ENCODE results near the gene ERI2.

The ERI2 gene, protein sequence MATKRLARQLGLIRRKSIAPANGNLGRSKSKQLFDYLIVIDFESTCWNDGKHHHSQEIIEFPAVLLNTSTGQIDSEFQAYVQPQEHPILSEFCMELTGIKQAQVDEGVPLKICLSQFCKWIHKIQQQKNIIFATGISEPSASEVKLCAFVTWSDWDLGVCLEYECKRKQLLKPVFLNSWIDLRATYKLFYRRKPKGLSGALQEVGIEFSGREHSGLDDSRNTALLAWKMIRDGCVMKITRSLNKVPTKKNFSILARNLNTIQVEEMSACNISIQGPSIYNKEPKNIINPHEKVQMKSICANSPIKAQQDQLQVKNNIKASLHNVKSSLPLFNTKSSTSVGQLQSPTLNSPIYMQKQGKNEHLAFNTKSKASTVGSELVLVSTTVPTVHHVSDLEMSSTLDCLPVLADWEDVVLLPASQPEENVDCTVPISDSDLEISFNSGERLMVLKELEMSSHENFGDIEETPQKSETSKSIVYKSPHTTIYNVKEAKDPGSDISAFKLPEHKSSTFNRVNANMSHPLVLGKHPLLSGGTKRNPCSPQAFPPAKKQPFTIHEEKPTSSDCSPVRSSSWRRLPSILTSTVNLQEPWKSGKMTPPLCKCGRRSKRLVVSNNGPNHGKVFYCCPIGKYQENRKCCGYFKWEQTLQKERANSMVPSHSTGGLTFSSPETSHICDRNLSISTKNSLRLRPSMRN

DNA sequence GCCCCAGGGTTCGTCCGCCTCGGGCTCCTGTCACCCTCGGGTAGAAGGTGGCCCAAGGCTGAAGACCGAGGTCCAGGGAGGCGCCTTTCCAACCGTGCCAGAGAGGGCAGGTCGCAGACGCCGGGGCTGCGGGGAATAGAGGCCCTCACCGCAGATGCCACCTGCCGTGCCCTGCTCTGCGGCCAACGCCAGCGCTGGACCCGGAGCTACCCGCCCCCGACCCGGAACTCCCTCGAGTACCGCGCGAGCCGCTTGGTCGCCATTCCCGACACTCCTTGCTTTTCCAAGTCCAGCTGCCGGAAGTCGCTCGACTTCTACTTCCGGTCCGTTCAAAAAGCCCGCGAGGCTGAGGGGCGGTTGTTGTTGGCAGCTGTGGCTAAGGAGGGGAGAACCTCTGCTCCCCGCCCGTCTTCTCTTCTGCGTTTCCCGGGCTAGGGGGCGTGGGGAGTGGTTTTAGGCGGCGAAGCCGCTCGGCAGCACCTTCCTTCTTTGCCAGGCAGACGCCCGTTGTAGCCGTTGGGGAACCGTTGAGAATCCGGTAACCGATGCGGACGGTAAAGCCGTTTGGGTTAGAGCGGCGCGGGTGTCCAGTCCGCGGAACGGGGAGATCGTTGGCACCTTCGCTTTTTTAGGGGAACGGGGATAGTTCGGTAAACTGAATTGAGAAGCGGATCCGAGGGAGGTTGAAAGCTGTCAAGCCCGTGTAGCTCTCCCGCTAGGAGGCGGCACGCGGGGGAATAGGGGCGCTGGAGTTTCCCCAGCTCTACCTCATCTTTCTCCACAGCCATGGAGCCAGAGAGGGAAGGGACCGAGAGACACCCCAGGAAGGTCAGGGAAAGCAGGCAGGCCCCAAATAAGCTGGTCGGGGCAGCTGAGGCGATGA is at the start of gene ERI2, which contains the start of gene REXO5:
TSS of gene ERI2 (minus strand) at position 305 of the 883 bp plus-strand sequence. CDS start at position 263, 42 bp downstream.
TSS of gene REXO5 (plus strand) at position 360 of the 883 bp plus-strand sequence. CDS start at position 787, 427 bp downstream.
- peak; percentile 42 to 51 for DNase-seq (ENCODE audit: low read depth in 2 of 2, low spot score in 1 of 2)

DNA sequence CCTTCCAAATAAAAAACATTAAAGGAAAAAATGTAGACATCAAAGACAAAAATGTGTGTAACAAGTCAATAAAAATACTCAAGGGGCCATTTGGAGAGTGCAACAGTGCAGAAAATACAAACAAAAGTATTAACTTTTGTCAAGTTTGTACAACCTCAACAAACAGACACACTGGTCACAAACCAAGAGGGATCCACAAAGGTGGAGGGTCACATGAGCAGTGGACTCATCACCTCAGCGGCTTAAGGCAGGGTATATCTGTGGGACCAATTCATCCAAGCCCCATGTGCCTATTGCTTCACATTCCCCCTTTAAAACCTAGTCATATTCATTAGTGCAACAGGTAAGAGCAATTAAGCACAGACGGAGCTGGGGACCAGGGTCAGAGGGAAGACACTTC is 48.7 kb upstream of the ERI2 start:
- no peak for DNase-seq (ENCODE audit: low read depth in 2 of 2, low spot score in 1 of 2)

DNA sequence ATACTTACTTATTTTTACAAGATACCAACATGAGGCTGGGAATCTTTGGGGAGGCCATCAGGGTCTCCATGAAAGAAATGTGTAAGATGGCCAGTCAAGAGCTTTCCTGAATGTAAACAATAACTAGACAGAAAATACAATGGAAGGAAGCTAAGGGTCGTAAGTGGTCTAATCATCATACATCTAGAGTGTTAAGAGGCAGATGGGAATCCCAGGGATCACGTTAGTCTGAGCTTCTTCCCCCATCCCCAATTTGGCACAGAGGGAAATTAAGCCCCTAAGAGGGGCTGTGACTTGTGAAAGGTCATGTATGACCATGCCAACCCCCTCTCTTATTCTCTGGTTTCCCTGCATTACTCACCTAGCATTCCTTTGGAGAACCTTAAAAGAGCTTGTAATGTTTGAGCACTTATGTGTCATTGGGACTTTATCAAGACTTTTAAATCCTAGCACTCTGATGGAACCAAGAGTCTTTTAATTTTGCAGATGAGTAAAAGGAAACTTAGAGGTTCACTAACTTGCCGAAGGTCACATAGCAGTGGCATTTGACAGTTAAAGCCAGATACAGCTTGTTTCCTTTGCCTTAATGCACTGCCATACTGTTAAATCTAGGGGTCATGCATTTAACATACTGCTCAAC is 47.8 kb upstream of the ERI2 start:
- DNase-seq (ENCODE audit: low read depth in 2 of 2, low spot score in 1 of 2): no peak

DNA sequence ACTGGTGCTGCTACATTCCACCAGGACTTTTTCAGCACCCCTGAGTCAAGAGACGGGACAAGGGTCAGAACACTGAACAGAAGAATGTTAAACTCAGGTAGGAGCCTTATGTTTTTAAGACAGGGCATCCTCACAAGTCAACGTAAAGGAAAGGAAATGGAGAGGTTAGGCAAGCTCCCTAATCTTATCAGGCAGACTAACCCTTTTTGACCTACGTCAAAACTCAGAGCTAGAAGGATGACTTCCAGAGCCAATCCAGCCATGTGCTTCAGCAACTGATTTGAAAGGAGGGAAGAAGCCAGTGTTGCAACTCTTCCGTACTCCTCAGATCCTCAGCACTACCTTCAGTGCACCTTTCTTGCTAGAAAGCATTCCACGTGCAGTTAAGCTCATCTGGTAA is 46.9 kb upstream of the ERI2 start:
- no peak for DNase-seq (ENCODE audit: low read depth in 2 of 2, low spot score in 1 of 2)

DNA sequence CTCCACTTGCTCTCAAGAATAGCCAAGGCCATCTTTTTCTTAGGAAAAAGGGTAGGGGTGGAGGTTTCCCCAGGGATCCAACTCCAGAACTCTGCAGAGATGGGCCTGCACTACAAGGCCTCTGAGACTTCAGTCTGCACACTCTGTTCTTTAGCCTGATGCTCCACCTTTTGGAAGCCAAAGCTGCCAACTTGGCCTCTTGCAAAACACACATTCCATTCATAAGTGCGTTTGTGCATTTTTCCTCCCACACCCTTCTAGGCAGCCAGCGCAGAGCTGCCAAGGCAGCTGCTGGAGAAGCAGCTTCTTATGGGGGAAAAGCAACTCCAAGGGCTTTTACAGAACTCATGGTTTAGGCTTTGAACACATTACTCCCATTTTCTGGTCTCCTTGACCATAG is 45.3 kb upstream of the ERI2 start:
- DNase-seq (ENCODE audit: low read depth in 2 of 2, low spot score in 1 of 2): no peak

DNA sequence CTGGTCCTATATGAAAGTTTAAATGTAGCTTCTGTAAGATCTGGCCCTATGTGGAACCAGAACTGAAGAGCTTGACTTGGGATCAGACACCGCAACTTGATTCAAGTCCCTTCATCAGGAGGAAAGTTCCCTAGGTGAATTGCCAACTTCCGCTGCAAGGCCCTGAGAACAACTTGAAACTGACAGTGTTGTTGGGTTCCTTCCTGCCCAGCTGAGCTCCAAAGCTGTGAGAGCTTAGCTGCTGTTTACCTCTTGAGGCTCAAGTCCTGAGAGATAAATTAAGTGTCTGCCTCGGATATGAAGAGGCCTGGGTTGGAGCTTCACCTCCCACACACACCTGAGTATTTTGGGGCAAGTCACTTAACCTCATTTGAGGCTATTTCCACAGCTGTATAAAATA is 44.7 kb upstream of the ERI2 start:
- DNase-seq (ENCODE audit: low read depth in 2 of 2, low spot score in 1 of 2): no peak

DNA sequence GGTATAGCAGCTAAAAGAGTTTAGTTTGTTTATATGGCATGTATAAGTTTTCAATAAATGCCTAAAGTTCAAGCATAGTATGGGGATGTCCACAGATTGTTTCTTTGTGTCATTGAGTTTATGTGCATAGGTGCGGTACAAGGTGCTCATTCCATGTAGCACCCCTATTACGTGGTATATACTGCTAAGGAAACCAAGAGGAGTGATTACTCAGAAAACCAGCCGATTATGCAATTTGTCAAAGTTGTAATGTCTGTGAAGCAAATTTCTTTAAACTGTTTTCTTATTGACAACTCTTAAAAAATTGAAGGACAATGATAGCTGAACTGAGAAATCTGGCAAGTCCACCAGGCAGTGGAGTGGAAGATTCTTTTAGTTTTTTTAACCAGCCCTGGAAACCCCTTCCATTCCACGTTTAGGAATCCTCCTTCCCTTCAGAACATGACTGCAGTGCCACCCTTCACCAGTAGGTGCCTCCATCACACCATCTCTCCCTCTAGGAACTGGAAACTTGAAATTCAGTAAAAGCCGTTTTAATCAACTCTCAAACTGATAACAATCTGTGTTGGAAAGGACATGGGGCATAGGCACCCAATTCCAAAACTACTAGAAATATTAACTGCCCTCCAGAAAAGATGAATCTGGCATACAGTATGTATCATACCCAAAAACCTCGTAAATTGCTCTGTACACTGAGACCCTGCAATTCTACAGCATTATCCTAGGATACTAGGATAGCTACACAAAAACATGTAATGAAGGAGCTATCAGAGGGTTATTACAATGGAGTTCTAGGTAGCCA is 43.5 kb upstream of the ERI2 start:
- peak; percentile 19 to 41 for DNase-seq (ENCODE audit: low read depth in 2 of 2, low spot score in 1 of 2)

DNA sequence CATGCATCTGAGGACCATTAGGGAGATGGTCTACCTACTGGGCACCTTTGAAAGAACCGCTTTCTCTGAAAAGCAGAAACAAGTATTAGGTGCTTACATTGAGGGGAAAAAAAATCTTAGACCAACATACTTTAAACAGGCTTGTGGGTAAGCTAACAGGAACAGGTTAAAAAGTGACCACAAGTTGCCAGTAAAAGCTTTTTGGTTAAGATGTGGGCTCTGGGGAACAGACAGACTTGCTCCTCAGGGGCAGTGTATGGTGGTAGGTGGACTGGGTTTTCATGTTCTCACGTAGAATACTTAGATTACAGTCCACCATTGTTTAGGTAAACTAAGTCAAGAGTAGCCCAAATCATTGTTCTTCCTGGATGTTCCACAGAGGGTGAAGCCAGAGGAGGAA is 41.3 kb upstream of the ERI2 start:
- no peak for DNase-seq (ENCODE audit: low read depth in 2 of 2, low spot score in 1 of 2)

DNA sequence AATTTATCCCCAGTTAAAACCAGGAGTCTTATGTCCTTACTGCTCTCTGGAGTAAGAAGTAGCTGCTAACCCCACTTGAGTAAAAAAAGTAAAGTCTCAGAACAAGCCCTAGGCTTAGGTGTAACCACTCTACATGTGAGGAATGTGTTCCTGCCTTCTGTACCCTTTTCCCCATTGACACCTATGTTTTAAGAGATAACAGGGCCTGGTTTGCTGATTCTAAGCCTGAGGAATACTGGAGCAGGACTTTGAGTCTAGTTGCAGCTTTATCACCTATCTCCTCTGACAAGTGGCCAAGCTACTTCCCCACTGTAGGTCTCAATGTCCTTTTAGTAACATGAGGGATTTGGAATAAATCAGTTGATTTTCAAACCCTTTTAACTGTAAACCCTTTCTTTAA is 40.3 kb upstream of the ERI2 start:
- no peak for DNase-seq (ENCODE audit: low read depth in 2 of 2, low spot score in 1 of 2)

DNA sequence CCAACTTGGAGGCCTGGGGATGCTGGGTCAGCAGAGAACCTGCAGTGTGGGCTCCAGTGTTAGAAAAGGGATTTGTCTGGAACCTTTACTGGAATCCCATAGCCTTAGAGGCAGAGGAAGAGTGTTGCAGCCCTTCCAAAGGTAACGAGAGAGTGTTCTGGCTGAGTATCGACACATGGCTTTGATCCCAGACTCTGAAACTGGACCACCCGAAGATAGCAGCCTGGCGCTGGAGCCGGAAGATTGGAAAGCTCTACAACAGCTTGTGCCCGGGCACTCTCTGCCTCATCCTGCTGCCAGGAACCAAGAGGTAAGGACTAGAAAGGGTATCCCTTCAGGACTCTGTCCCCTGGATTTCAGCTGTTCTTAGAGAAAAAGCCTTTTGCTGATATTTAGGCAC is 39.8 kb upstream of the ERI2 start:
- no peak for DNase-seq (ENCODE audit: low read depth in 2 of 2, low spot score in 1 of 2)

DNA sequence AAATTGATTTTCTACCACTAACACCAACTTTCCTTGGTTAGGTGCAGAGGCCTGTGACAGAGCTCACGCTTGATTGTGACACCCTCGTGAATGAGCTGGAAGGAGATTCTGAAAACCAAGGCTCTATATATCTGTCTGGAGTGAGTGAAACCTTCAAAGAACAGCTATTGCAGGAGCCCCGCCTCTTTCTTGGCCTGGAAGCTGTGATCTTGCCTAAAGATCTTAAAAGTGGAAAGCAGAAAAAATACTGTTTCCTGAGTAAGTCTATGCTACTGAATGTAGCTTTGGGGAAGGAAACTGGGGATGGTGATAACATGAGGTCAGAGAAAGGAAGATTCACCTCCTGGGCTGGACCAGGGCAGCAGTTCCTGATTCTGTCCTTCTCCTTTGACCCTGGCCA is 38.3 kb upstream of the ERI2 start:
- DNase-seq (ENCODE audit: low read depth in 2 of 2, low spot score in 1 of 2): no peak

DNA sequence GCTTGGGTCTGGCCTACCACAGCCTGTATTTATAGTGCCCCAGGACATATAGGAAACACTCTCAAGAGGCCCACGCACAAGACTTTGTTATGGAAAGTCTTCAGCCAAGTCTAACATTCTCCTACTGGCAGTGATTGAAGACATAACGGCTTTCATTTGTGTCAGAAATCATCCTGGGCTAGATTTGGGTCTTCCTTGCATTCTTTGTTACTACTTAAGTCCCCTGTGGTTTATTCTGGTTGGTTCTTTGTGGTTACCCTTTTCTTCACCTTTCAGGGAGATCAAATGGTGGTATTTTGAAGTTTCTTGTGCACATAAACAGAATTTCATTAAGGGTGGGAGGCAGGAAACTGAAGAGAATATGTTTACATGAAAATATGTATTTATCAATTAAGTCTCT is 37.8 kb upstream of the ERI2 start:
- no peak for DNase-seq (ENCODE audit: low read depth in 2 of 2, low spot score in 1 of 2)

DNA sequence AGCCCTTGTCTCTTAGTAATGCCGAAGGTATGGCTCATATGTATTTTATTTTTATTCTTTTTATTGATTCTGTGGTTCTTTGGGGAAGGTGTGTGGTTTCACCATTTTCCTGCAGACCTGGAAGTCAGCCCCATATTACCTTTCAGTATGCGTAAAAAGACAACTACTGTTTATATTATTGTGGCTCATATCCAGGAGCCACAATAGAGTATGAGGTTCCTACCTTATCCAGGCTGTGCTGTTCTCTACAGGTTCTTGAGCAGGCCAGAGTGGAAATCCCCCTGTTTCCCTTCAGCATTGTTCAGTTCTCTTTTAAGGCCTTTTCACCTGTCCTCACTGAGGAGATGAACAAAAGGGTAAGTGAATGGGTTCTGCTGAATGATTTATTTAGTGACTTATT is 33.2 kb upstream of the ERI2 start:
- DNase-seq (ENCODE audit: low read depth in 2 of 2, low spot score in 1 of 2): no peak

DNA sequence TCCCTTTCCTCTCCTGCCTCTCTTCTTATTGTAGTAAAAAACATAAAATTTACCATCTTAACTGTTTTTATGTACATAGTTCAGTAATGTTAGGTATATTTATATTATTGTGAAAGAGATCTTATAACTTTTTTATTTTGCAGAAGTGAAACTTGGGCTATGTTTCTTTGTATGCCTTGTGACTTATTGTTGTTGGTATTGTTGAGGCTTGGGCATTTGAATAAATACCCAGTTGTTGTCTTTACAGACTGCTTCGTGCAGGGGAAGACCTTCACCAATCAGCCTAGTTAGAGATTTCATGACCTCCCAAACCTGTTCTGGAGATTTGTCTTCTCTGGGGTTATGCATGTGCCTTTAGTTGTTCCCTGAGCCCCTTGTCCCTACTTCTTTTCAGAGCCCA is 32.0 kb upstream of the ERI2 start:
- no peak for DNase-seq (ENCODE audit: low read depth in 2 of 2, low spot score in 1 of 2)

DNA sequence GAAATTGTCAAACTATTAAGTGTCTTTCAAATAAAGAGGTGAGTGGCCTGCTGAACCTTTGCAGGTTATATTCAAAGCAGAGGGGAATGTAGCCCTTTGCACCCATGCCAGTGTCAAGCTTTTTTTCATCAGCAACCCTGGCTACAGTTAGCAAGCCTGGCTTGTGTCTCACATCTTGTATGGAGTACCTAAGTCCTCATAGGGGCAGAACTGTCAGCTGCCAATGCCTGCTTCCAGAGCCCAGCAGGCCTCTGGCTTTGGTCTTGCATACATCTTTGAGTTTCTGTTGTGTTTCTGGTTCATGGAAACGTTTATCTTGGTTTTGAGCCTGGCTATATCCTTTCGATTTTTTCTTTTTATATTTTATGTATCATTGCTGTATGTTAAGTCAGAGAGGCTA is 26.8 kb upstream of the ERI2 start:
- DNase-seq (ENCODE audit: low read depth in 2 of 2, low spot score in 1 of 2): no peak

DNA sequence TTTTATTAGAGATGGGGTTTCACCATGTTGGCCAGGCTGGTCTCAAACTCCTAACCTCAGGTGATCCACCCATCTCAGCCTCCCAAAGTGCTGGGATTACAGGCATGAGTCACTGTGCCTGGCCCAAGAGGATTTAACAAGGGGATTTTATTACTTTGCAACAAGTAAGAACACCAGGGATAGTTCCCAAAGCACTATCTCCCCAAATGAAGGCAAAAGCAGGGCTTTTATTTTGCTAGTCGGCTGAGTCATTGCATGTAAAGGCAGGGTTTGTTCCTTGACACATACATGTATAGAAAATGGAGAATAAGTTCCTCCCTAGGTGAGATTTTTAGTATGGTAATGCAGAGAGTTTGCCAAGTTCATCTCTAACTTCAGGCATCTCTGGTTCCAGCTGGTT is 24.1 kb upstream of the ERI2 start:
- no peak for DNase-seq (ENCODE audit: low read depth in 2 of 2, low spot score in 1 of 2)

DNA sequence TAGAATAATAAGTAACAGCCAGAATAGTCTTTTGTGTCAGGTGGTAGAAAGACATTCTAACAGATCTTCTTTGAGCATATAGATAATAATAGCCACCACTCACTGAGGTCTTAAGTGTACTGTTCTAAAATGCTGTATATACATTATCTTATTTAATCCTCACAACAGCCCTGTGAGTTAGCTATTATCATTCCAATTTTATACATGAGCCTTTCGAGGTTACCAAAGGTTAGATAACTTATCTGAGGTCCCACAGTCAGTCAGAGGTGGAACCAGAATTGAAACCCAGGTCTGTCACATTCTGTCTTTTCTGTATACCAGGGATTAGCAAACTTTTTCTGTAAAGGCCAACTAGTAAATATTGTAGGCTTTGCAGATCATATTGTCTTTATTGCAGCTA is 23.3 kb upstream of the ERI2 start:
- DNase-seq (ENCODE audit: low read depth in 2 of 2, low spot score in 1 of 2): no peak

DNA sequence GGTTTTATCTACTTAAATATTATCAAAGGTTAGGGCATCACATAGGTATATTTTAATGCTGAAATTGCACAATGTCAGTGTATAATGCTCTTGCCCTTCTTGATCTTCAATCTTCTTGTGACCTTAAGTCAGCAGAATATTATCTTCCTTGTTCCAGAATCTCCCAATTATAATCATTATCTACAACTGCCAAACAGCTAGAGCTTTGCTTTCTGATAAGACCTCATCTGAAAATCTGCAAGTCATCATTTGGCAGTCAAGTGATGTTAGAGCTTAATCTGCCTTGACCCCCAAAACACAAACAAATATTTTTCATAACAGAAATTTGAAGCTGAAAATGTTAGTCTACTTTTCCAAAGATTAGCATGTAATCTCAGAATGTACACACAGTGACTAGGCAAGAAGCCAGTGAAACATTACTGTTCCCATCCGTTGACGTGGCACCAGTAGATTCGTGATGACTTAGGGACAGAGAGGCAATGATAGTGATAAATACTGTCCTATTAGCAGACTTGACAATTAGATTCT is 19.8 kb upstream of the ERI2 start:
- no peak for DNase-seq (ENCODE audit: low read depth in 2 of 2, low spot score in 1 of 2)

DNA sequence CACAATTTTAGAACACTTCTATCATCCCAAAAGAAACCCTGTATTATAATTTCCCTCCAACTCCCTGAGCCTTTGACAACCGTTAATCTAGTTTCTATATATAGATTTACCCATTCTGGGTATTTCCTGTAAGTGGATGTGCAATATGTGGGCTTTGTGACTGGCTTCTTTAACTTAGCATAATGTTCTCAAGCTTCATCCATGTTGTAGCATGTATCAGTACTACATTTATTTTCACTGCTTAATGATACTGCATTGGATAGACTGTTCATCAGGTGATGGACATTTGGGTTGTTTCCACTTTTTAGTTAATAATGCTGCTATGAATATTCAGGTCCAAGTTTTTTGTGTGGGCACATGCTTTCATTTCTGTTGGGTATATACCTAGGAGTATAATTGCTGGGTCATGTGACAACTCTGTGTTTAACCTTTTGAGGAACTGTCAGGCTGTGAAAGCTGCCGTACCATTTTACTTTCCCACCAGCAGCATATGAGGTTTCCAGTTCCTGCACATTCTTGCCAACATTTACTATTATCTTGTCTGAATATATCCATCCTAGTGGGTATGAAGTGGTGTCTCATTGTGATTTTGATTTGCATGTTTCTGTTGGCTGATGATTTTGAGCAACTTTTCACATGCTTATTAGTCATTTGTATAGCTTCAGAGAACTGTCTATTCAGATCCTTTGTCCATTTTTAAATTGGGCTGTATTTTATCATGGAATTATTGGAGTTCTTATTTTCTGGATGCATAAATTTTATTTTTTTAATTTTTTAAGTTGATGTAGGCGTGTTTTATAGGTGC is 16.5 kb upstream of the ERI2 start:
- no peak for DNase-seq (ENCODE audit: low read depth in 2 of 2, low spot score in 1 of 2)

All from stimulated activated CD8-positive, alpha-beta memory T cell treated with anti-CD3 and anti-CD28 coated beads, Interleukin-4, amount 100 ng/mL, for 1 hour (primary cell).